ENCODE measurements around the gene FAM20A. TPM values are rescaled to one million over a fixed set of nuclear protein-coding genes. Genes with fewer than 3 reads are reported as not detected.

FAM20A gene
- total and polyA plus RNA-seq, 2 of the 8 experiments (the other 6 are each of a cell fraction or from before 2014, with no cell fraction given) = 3.6 to 11.9 TPM

- Histone ChIP-seq H3K27ac (ENCODE audit: low read depth, low read length) (no peak overlapping the region), H2BK15ac (ENCODE audit: low read length) (no peak overlapping the region), H2AFZ (ENCODE audit: low read length) (no peak overlapping the region), H4K91ac (replicated peaks; ENCODE audit: insufficient read length, low read length) (no peak overlapping the region), H2BK12ac (ENCODE audit: low read depth, low read length) (no peak overlapping the region), H3K4ac (replicated peaks; ENCODE audit: insufficient read length, low read depth, low read length) (no peak overlapping the region), H2BK5ac (ENCODE audit: low read depth, low read length) (no peak overlapping the region), H3K14ac (ENCODE audit: insufficient read length) (no peak overlapping the region), H3K4me1 (replicated peaks in 1 of 4; ENCODE audit: control insufficient read depth in 3 of 4, insufficient read depth in 4 of 4, low read length in 3 of 4) (peaks cover 0 to 2% (median 0%) of the 10 kb centered on the region in 4 experiments; a peak in 1 of 7 replicates), H3K4me2 (ENCODE audit: insufficient read depth in 1 of 2, low read depth in 2 of 2, low read length in 2 of 2) (no peak overlapping the region), H3K23ac (ENCODE audit: insufficient read length) (no peak overlapping the region), H2BK120ac (replicated peaks; ENCODE audit: low read depth, low read length) (no peak overlapping the region), H3K9ac (replicated peaks in 1 of 4; ENCODE audit: extremely low read depth in 1 of 4, low read depth in 3 of 4, low read length in 3 of 4) (no peak overlapping the region), H3K18ac (ENCODE audit: extremely low read depth, low read length) (no peak overlapping the region), H3K79me2 (ENCODE audit: control insufficient read depth in 1 of 2, insufficient read depth in 2 of 2, low read length in 2 of 2) (no peaks in the 10 kb centered on the region), H4K8ac (ENCODE audit: extremely low read depth, insufficient read depth, low read length) (no peak overlapping the region), H3K79me1 (ENCODE audit: low read depth, low read length) (no peaks in the 10 kb centered on the region), H3K9me3 (ENCODE audit: insufficient read depth in 2 of 2, low read depth in 1 of 2, low read length in 1 of 2) (peaks cover 0 to 6% of the 10 kb centered on the region in 2 experiments; a peak in 1 of 4 replicates), H3K56ac (replicated peaks; ENCODE audit: insufficient read length, low read depth, low read length) (no peak overlapping the region), H2AK5ac (ENCODE audit: low read depth, low read length) (no peak overlapping the region), H3K4me3 (ENCODE audit: extremely low read depth in 1 of 4, insufficient read depth in 2 of 4, low read depth in 3 of 4, low read length in 4 of 4) (no peak overlapping the region), H4K5ac (ENCODE audit: insufficient read length, low read depth, low read length) (no peak overlapping the region), H3K23me2 (ENCODE audit: low read depth, low read length) (no peaks in the 10 kb centered on the region), H2BK20ac (ENCODE audit: low read length) (no peak overlapping the region), H4K20me1 (replicated peaks in 1 of 2; ENCODE audit: control insufficient read depth in 1 of 2, insufficient read depth in 2 of 2, low read length in 2 of 2) (no peaks in the 10 kb centered on the region), H3K27me3 (replicated peaks in 1 of 4; ENCODE audit: control insufficient read depth in 3 of 4, extremely low read depth in 1 of 4, insufficient read depth in 3 of 4, low read length in 3 of 4) (no peaks in the 10 kb centered on the region), H3K36me3 (ENCODE audit: control insufficient read depth in 2 of 4, insufficient read depth in 4 of 4, low read length in 3 of 4) (peaks cover 0 to 29% (median 5%) of the 10 kb centered on the region in 4 experiments; a peak in 3 of 8 replicates)
- DNase-seq (ENCODE audit: low read depth in 1 of 2, low spot score in 2 of 2) (no peak), FAIRE-seq (no peak)
- CTCF ChIA-PET (ENCODE audit: partially characterized antibody) = no interaction called here
- no peak for TF ChIP-seq YY1 (IDR thresholded peaks at IDR 0.05; ENCODE audit: low read depth, low read length)
- no peak for TF ChIP-seq SP2 (IDR thresholded peaks at IDR 0.05; ENCODE audit: low read length)
- TF ChIP-seq HDAC6 (IDR thresholded peaks at IDR 0.05; ENCODE audit: low read depth, low read length) = no peak
- no peak for TF ChIP-seq RXRA (IDR thresholded peaks at IDR 0.05; ENCODE audit: insufficient read depth, low read depth, low read length)
- TF ChIP-seq CEBPB (IDR thresholded peaks at IDR 0.05; ENCODE audit: low read depth, low read length) = no peak
- no peak for TF ChIP-seq CBX5 (IDR thresholded peaks at IDR 0.05; ENCODE audit: low read depth, low read length)
- POLR2A ChIA-PET (ENCODE audit: partially characterized antibody) = no interaction called here
- WGBS, 2 experiments (ENCODE audit: extremely low coverage in 1 of 2, insufficient coverage in 1 of 2, insufficient read length in 1 of 2, insufficient replicate concordance in 2 of 2, low coverage in 1 of 2, low lambda C conversion rate in 2 of 2, missing lambda C conversion rate in 1 of 2) = 90% methylated on average over 4 of the region's 4 CpGs; no CpG with 5 or more reads in 1 of the 2 experiments
Observed at GRCh38 chr17:68585643-68586042, 15.5 kb downstream of the FAM20A start.
